Measurements from ENCODE around the gene DTNBP1.
"Not testable (repeated sequence)": the region's sequence is repeated elsewhere in the genome, so short reads cannot be mapped to it uniquely, and the experiment has no call there.

DNA sequence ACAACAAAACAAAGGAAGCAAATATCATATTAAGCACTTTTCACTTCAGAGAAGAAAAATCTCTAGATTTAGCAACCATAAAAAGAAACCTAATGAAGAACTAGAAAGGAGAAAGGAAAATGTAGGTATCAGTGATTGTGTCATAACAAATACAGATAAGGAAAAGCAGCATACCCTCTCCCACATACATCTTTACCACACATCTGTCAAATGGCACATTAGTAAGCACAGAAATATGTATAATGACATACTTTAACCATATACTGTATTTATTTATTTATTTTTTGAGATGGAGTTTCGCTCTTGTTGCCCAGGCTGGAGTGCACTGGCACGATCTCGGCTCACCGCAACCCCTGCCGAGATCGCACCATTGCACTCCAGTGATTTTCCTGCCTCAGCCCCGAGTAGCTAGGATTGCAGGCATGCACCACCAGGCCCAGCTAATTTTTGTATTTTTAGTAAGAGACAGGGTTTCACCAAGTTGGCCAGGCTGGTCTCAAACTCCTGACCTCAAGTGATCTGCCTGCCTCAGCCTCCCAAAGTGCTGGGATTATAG, 12.7 kb downstream of the DTNBP1 start:
- TF ChIP-seq, protein P1, sequence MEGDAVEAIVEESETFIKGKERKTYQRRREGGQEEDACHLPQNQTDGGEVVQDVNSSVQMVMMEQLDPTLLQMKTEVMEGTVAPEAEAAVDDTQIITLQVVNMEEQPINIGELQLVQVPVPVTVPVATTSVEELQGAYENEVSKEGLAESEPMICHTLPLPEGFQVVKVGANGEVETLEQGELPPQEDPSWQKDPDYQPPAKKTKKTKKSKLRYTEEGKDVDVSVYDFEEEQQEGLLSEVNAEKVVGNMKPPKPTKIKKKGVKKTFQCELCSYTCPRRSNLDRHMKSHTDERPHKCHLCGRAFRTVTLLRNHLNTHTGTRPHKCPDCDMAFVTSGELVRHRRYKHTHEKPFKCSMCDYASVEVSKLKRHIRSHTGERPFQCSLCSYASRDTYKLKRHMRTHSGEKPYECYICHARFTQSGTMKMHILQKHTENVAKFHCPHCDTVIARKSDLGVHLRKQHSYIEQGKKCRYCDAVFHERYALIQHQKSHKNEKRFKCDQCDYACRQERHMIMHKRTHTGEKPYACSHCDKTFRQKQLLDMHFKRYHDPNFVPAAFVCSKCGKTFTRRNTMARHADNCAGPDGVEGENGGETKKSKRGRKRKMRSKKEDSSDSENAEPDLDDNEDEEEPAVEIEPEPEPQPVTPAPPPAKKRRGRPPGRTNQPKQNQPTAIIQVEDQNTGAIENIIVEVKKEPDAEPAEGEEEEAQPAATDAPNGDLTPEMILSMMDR (IDR thresholded peaks at IDR 0.05; ENCODE audit: extremely low read depth in 1 of 2, insufficient read depth in 1 of 2, low read depth in 1 of 2, low read length in 2 of 2) = not testable (repeated sequence)
- not testable (repeated sequence) for TF ChIP-seq JUN (IDR thresholded peaks at IDR 0.05; ENCODE audit: borderline replicate concordance, insufficient read depth, insufficient read length, low read depth); POLR2A (IDR thresholded peaks at IDR 0.05; ENCODE audit: low read depth, low read length); POLR2AphosphoS5 (IDR thresholded peaks at IDR 0.05; ENCODE audit: insufficient read depth, low read depth, low read length); EZH2 (IDR thresholded peaks at IDR 0.05; ENCODE audit: borderline replicate concordance, low read depth, low read length, severe bottlenecking)
- TF ChIP-seq, protein P2, sequence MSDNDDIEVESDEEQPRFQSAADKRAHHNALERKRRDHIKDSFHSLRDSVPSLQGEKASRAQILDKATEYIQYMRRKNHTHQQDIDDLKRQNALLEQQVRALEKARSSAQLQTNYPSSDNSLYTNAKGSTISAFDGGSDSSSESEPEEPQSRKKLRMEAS (IDR thresholded peaks at IDR 0.05; ENCODE audit: insufficient read depth, insufficient read length) = not testable (repeated sequence)
